HG02759 (cell line): ENCODE data around the gene WDR33.

Experiments
- ATAC-seq: cut with Tn5 transposase; IDR thresholded peaks from one replicate; pipeline ENCODE4 v1.9.1; 2021; ENCODE audit warnings: mild to moderate bottlenecking, moderate library complexity; ENCODE audit not compliant: unreplicated experiment

WDR33 gene

DNA sequence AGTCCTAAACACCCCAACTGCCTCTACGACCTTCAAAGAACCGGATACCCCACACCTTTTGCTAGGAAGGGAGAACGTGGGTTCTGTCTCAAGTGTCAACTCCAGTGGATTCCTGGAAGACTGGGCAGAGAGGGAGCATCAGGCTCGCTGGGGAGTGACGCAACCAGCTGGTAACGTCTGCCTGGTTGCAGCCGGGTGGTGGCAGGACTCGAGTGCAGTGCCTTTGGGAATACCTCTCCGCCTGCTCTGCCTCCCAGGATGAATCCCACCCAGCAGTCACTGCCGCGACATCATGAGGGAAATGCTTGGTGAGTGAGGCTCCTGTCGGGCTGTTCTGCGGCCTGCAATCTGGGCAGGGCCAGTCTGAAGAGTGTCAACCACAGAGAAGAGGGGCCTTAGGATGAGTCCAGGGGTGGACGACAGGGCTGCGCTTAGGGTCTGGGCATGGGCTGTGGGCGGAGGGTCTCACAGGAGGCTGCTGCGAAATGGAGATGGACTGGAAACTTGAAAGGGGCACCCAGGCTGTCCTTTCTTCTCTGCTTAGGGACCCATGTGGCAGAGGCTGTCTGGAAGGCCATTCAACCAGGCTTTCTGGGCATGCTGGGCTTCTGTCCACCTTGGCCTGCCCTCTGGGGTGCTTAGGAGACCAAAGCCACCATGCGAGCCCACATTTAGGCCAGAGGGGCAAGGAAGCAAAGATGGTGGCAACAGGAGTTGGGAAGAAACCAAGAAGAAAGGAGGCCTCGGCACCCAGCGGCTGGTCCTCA, 152.1 kb downstream of the WDR33 start:
- no peak for ATAC-seq

DNA sequence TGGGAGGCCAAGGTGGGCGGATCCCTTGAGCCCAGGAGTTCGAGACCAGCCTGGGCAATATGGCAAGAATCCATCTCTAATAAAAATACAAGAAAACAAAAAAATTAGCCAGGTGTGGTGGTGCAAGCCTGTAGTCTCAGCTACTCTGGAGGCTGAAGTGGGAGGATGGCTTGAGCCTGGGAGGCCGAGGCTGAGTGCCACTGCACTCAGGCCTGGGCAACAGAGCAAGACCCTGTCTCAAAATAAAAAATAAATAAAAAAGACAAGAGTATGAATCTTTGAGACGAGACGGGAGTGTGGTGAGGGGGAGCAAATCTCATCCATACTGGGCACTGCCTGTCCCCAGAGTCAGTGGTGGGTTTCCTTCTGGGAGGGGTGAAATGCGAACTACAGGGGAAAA, 152.8 kb downstream of the WDR33 start:
- ATAC-seq = no peak

DNA sequence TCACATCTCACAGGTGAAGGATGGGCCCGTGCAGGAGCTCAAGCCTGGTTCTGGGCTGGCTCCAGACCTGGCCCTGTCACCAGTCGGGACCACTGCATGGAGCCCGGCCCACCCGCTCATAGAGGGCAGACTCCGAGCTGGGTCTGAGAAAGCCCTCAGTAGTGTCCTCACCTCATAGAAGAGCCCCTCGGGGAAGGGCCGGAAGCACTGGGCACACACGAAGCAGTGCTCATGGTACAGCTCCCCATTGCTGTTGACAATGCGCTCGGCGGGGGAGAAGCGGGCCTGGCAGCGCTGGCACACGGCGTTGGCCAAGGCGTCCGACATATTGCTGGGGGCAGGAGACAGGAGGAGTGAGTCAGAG, 153.8 kb downstream of the WDR33 start:
- ATAC-seq = no peak

DNA sequence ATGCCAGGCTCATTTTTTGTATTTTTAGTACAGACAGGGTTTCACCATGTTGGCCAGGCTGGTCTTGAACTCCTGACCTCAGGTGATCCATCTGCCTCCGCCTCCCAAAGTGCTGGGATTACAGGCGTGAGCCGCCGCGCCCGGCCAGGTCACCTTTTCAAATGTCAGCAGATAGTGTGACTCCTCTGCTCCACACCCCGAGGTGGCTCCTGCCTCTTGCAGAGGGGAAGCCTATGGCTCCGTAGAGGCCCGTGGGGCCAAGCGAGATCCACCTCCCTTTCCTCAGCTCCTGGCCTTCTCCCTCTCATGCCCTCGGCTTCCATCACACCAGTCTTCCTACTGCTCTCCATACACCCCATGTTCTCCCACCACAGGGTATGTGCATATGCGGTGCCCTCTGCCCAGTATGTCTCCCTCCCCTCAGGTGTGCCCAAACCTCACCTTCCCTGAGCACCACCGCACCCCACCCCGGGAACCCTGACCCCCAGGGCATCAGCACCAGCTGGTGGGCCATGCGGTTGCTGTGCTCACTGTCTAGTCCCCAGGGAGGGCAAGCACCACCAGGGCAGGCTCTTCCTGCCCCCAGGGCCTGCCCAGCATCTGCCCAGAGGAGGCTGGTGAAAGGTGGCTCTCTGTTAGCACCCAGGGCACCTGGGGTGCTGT, 154.3 kb downstream of the WDR33 start:
- no peak for ATAC-seq

DNA sequence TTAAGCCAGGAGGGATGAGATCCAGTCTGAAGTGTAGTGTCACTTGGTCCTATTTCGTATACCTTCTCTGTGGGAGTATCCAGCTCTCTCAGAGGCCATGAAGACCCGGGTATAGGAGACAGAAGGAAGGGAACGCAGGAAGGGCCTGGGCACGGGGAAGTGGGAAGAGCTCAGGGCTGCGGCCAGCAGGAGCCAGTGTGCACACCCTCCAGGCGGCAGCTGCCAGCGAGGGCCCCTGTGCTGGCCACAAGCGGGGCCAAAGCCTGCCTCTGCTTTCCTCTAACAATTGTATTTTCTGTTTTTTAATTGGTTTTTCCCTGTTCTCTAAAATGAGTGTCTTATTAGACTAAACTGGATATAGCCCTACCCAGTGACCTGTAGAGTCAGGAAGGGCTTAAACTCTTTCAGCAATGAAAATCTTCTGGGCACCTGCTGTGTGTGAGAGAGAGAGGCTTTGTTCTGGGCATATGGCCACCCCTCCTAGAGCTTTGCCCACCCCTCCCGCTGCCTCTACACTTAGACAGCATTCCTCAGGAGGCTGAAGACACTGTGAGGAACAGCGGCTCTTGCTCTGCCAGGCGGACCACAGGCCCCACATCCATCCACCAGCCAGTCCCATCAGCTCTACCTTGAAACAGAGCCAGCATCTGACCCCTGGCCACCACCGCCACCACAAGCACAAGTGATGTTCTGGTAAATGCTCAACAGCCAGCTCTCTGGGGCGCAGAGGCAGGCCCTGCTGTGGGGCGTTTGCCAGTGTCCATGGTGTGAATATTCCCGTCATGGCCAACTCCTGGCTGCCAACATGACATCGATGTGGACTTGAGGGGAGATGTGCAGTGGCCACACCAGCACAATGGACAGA, 155.5 kb downstream of the WDR33 start:
- no peak for ATAC-seq

DNA sequence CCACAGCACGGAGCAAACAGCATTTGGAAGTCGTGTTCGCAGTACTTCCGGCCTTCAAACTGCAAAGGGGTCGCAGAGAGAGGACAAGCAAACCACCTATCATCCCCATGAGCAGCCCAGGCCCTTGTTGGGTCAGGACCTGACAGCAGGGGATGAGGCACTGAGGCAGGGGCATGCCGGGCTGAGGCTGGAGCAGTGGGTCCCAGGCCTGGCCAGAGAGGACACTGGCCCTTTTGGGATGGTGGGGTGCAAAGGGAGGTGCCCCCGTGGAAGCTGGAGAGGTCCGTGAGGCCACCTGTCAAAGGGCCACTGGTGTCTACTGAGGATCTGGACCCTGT, 156.2 kb downstream of the WDR33 start:
- ATAC-seq = no peak

DNA sequence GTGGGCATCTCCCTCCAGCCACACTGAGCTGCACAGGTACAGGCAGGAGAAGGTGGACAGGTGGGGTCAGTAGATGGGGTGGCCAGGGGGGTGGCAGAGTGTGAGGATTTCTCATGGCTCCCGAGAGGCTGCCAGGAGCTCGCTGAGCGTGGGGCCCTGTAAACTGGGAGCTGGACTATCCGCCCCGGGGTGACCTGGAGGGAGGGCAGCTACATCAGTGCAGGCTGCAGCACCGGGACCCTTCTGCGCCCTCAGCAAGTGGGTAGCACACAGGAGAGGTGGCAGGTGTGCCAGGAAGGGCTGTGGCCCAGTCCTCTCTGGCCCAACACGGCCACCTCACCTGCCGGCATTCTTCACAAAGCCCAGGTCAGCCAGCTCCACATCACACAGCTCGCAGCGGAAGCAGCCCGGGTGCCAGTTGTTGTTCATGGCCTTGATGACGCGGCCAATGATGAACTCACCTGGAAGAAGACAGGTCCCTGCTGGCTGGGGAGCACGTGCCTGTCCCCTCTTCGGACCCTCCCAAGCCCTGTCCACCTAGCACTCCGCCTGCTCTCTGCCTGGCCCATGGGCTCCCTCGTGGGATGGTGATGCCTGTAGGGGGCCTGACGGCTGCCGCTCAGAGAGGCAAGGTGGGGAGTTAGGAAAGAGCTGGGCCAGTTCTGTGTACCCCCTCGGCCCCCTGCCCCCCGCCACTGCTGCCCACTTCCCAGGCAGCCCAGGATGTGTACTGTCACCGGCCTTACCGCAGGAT, 156.7 kb downstream of the WDR33 start:
- no peak for ATAC-seq

DNA sequence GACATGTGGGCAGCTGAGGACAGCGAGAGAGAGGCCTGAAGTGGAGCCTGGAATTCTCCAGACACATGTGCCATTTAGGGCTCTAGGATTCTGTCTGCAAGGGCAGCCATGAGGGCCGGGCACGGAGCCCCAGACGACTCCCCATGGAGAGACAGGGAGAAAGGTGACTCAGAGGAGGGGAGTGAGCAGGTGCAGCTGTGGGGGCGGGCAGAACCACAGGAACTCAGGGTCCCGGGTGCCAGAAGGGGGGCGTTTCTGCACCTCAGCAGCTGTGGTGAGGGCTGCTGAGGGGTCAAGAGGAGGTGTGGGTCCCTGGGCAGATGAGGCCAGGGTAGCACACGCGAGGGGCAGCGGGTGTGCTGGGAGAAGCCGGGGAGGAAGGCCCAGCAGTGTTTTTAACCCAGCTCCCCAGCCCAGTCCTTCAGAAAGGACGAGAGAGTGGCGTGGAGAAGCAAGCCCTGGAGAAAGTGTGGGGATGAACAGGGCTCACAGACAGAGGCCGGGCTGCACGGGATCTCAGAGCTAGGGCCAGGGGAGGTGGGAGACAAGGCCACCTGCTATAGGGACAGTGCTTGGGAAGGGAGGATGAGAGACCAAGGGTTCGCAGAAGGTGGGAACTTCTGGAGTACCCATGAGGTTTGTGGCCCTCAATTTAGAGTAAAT, 157.4 kb downstream of the WDR33 start:
- no peak for ATAC-seq

DNA sequence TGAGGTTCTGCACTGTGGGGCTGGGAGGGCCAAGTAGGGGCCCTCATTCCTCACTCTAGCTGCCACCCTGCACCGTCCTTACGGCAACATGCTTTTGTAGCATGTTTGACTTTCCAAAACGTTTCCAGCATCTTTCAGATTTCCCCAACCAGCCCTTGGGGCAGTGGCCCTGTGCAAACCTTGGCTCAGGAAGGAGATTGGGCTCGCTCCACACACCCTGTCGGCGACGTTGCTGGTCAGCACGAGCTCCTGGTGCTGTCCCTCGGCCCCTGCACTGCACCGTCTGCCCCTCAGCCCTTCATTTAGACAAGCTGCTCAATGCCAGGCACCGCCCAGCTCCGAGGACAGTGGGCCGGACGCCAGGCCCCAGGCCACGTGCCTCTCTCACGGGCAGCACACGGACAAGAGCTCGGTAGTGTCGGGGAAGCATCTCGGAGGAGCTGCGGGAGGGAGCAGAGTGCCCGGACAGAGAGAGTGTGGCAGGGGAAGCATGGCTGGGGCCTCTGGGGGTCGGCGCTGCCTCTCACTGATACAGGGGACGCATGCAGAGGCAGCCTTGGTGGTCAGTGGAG, 158.1 kb downstream of the WDR33 start:
- ATAC-seq = no peak

DNA sequence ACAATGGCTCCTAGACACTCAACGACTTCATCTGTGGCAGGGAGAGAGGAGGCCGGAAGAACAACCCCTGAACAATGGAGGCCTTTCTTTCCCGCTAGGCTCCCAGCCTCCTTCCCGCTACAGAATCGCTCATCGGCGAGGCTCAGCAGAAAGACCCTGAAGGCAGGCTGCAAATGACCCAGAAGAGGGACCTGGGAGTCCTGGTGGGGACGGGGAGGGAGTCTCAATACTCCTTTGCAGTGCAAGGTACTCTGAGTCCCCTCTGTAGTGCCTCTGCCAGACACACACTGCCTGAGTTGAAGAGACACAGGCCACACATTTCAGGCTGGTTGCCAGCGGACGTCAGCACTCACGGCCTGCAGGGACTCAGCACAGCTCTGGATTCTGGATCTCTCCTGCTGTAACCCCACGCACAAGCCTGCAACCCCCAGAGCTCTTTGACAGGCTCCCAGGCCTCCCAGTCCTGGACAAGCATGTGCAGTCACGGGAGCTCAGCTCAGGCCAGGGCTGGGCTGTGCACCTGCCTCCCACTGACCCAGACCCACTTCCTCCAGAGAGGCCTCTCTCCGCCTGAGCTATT, 158.9 kb downstream of the WDR33 start:
- ATAC-seq = no peak

DNA sequence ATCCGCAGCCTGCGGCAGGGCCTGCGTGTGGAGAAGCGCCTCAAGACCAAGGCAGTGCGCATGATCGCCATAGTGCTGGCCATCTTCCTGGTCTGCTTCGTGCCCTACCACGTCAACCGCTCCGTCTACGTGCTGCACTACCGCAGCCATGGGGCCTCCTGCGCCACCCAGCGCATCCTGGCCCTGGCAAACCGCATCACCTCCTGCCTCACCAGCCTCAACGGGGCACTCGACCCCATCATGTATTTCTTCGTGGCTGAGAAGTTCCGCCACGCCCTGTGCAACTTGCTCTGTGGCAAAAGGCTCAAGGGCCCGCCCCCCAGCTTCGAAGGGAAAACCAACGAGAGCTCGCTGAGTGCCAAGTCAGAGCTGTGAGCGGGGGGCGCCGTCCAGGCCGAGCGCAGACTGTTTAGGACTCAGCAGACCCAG, 159.6 kb downstream of the WDR33 start:
- no peak for ATAC-seq
